A673 (cell line): Measurements from ENCODE around the gene RAPGEF4. TPM values are rescaled to one million over a fixed set of nuclear protein-coding genes. Genes with fewer than 3 reads are reported as not detected.

Experiments
- BruUV-seq: library from RNA; stranded (reverse); fragments of 400-500 nt; replicated peaks from 2 replicates; lab custom pipeline; 2021; lab: Mats Ljungman, UMichigan
- CTCF ChIA-PET: fragments of 300-600 bp; sonication (Branson Sonifier 250); formaldehyde crosslinking; loops from one replicate; lab custom pipeline; 2022; ENCODE audit warnings: antibody characterized with exemption; lab: Charles Lee
- POLR2A ChIA-PET: fragments of 300-600 bp; sonication (Branson Sonifier 250); formaldehyde crosslinking; loops from one replicate; lab custom pipeline; 2022; ENCODE audit warnings: antibody characterized with exemption; ENCODE audit not compliant: low non-redundant PET; lab: Charles Lee
- DNase-seq: peaks from one replicate; pipeline ENCODE4 v3.0.0-alpha.2; 2015; ENCODE audit warnings: low spot score
- H3K27ac ChIP-seq: fragments of 200-600 bp; sonication (generic); 2 replicates; pipeline ENCODE4 v1.5.1; 2016; ENCODE audit warnings: mixed run types, low read depth, mild to moderate bottlenecking, mixed read lengths, antibody characterized with exemption, low read length; ENCODE audit not compliant: poor library complexity, severe bottlenecking
- H3K27me3 ChIP-seq: fragments of 200-600 bp; sonication (generic); replicated peaks from 2 replicates; pipeline ENCODE4 v1.6.1; 2017; ENCODE audit warnings: mixed run types, low read depth, mild to moderate bottlenecking, mixed read lengths, antibody characterized with exemption, low read length; ENCODE audit not compliant: insufficient read depth, poor library complexity
- H3K36me3 ChIP-seq: fragments of 200-600 bp; sonication (generic); 2 replicates; pipeline ENCODE4 v1.6.1; 2016; ENCODE audit warnings: mixed run types, mild to moderate bottlenecking, mixed read lengths, antibody characterized with exemption, low read length; ENCODE audit not compliant: insufficient read depth, poor library complexity, severe bottlenecking
- H3K4me1 ChIP-seq: fragments of 200-600 bp; sonication (generic); 2 replicates; pipeline ENCODE4 v1.6.1; 2017; ENCODE audit warnings: mixed run types, mild to moderate bottlenecking, mixed read lengths, antibody characterized with exemption, low read length; ENCODE audit not compliant: insufficient read depth, poor library complexity, severe bottlenecking
- H3K4me3 ChIP-seq: fragments of 200-600 bp; sonication (generic); 2 replicates; pipeline ENCODE4 v1.5.1; 2016; ENCODE audit warnings: low read depth, mixed run types, mild to moderate bottlenecking, mixed read lengths, low read length; ENCODE audit not compliant: poor library complexity, severe bottlenecking
- H3K9me3 ChIP-seq: fragments of 200-600 bp; sonication (generic); 2 replicates; pipeline ENCODE4 v1.6.1; 2016; ENCODE audit warnings: mixed run types, low read depth, mild to moderate bottlenecking, mixed read lengths, antibody characterized with exemption, low read length; ENCODE audit not compliant: poor library complexity, severe bottlenecking
- CTCF ChIP-seq: fragments of 300-800, 200-600 bp; sonication (generic); conservative IDR thresholded peaks from 2 replicates; pipeline ENCODE4 v1.5.1; 2017; ENCODE audit warnings: low read depth, mild to moderate bottlenecking, antibody characterized with exemption, low read length, moderate library complexity, mixed read lengths
- EZH2 ChIP-seq: fragments of 200-600 bp; sonication (generic); IDR thresholded peaks from 2 replicates; pipeline ENCODE4 v1.6.1; 2017; ENCODE audit warnings: borderline replicate concordance, low read depth, mild to moderate bottlenecking, mixed read lengths, antibody characterized with exemption, low read length; ENCODE audit not compliant: poor library complexity, severe bottlenecking
- intact Hi-C: fragments of 100-400 bp; cut with micrococcal nuclease; formaldehyde crosslinking; loops from one replicate; pipeline ENCODE4 v1.10.0; 2022; ENCODE audit not compliant: unreplicated experiment
- total RNA-seq: library from RNA; stranded (reverse); gene quantifications from 2 replicates; pipeline ENCODE4 v1.2.3, GENCODE V29; 2021

RAPGEF4 gene
- total RNA-seq, 1 experiment from 2014 or later, result 0.26 TPM

- TF ChIP-seq EZH2 (no peak), CTCF (no peak)
- intact Hi-C loops, result no loop called here
- ChIA-PET POLR2A (no interaction called here), CTCF (no interaction called here)
- no peaks in the 10 kb centered on the region for H3K36me3 ChIP-seq
- H3K4me1 ChIP-seq, result no peaks in the 10 kb centered on the region
- DNase-seq, result no peak
- no peak overlapping the region for H3K27ac ChIP-seq
- no TSS peak for BruUV-seq
- H3K9me3 ChIP-seq, result no peaks in the 10 kb centered on the region
- no peak overlapping the region for H3K4me3 ChIP-seq
- H3K27me3 ChIP-seq, result no peaks in the 10 kb centered on the region
These were observed 47.0 kb downstream of the RAPGEF4 start for GRCh38 chr2:172782506-172783164.

- no peaks in the 10 kb centered on the region for H3K27me3 ChIP-seq
- intact Hi-C loops, result no loop called here
- H3K36me3 ChIP-seq, result no peaks in the 10 kb centered on the region
- H3K4me1 ChIP-seq, result no peaks in the 10 kb centered on the region
- no peak overlapping the region for H3K4me3 ChIP-seq
- TF ChIP-seq EZH2 (no peak), CTCF (no peak)
- DNase-seq, result peak; percentile 12
- no peaks in the 10 kb centered on the region for H3K9me3 ChIP-seq
- no peak overlapping the region for H3K27ac ChIP-seq
- CTCF ChIA-PET, result no interaction called here
- POLR2A ChIA-PET, result no interaction called here
- BruUV-seq, result no TSS peak
These were observed 47.7 kb downstream of the RAPGEF4 start for GRCh38 chr2:172783165-172783898.

- no peak for TF ChIP-seq EZH2
- no peak for TF ChIP-seq CTCF
- no peak for DNase-seq
- ChIA-PET POLR2A (no interaction called here), CTCF (no interaction called here)
- Histone ChIP-seq H3K27me3 (no peaks in the 10 kb centered on the region), H3K4me1 (no peaks in the 10 kb centered on the region), H3K27ac (no peak overlapping the region), H3K9me3 (no peaks in the 10 kb centered on the region), H3K4me3 (no peak overlapping the region), H3K36me3 (no peaks in the 10 kb centered on the region)
- BruUV-seq, result no TSS peak
- intact Hi-C loops, result no loop called here
These were observed 53.2 kb downstream of the RAPGEF4 start for GRCh38 chr2:172788871-172789270.
